ACC112 (cell line): ENCODE data around the gene ANXA6.

Experiments
- H2AFZ ChIP-seq: fragments of 200-600 bp; sonication (generic); one replicate; pipeline ENCODE4 v1.6.0; 2017; ENCODE audit warnings: antibody characterized with exemption, low read length; ENCODE audit not compliant: unreplicated experiment
- H3K27ac ChIP-seq: fragments of 200-600 bp; sonication (generic); 2 replicates; pipeline ENCODE4 v1.5.1; 2014; ENCODE audit warnings: low read depth, mild to moderate bottlenecking, antibody characterized with exemption, low read length, moderate library complexity
- H3K27me3 ChIP-seq: fragments of 200-600 bp; sonication (generic); 2 replicates; pipeline ENCODE4 v1.6.1; 2014; ENCODE audit warnings: mild to moderate bottlenecking, antibody characterized with exemption, low read length, moderate library complexity, mixed read lengths; ENCODE audit not compliant: insufficient read depth
- H3K36me3 ChIP-seq: fragments of 200-600 bp; sonication (generic); 2 replicates; pipeline ENCODE4 v1.6.1; 2016; ENCODE audit warnings: mild to moderate bottlenecking, antibody characterized with exemption, low read length, moderate library complexity, mixed read lengths; ENCODE audit not compliant: insufficient read depth
- H3K4me1 ChIP-seq: fragments of 200-600 bp; sonication (generic); one replicate; pipeline ENCODE4 v1.6.1; 2016; ENCODE audit warnings: low read length, mixed read lengths; ENCODE audit not compliant: insufficient read depth, unreplicated experiment, control insufficient read depth
- H3K4me3 ChIP-seq: fragments of 200-600 bp; sonication (generic); 2 replicates; pipeline ENCODE4 v1.5.1; 2014; ENCODE audit warnings: mild to moderate bottlenecking, low read depth, low read length
- H3K79me2 ChIP-seq: fragments of 200-600 bp; sonication (generic); one replicate; pipeline ENCODE4 v1.6.0; 2016; ENCODE audit warnings: low read length; ENCODE audit not compliant: control insufficient read depth, unreplicated experiment, insufficient read depth

The ANXA6 gene

GRCh38 chr5:151073280-151073679 is 84.3 kb downstream of the ANXA6 start:
- Histone ChIP-seq H2AFZ (no peak overlapping the region), H3K27me3 (no peaks in the 10 kb centered on the region), H3K27ac (peak overlapping the region; percentile 76), H3K4me1 (peaks cover 57% of the 10 kb centered on the region), H3K4me3 (no peak overlapping the region), H3K36me3 (peaks cover 16% of the 10 kb centered on the region), H3K79me2 (peaks cover 94% of the 10 kb centered on the region)

DNA sequence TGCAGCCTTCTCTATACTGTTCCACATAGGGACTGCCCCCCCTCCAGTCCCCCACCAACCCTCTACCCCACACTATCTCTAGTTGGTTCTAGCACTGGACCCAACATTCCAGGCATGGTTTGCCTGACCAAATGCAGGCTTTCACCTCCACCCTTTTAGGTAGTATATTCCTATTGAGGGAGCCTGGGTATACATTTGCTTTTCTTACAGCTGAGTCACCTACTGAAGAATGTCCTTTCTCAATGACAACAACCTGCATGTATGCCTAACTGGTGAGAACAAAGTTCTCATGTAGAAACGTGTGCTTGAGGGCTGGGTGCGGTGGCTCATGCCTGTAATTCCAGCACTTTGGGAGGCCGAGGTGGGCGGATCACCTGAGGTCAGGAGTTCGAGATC is 85.0 kb downstream of the ANXA6 start:
- peaks cover 94% of the 10 kb centered on the region for H3K79me2 ChIP-seq

GRCh38 chr5:151071848-151072629 is 85.5 kb downstream of the ANXA6 start:
- Histone ChIP-seq H3K27me3 (no peaks in the 10 kb centered on the region), H3K79me2 (peaks cover 94% of the 10 kb centered on the region), H3K4me3 (no peak overlapping the region), H3K36me3 (peaks cover 5% of the 10 kb centered on the region), H3K4me1 (peaks cover 49% of the 10 kb centered on the region), H3K27ac (peak overlapping the region; percentile 76), H2AFZ (no peak overlapping the region)

More for the DNA sequence above, 85.0 kb downstream of the ANXA6 start:
- no peak overlapping the region for H2AFZ ChIP-seq
- H3K4me1 ChIP-seq, result peaks cover 52% of the 10 kb centered on the region
- no peak overlapping the region for H3K4me3 ChIP-seq
- no peaks in the 10 kb centered on the region for H3K27me3 ChIP-seq
- peaks cover 11% of the 10 kb centered on the region for H3K36me3 ChIP-seq
- peak overlapping the region; percentile 76 for H3K27ac ChIP-seq

DNA sequence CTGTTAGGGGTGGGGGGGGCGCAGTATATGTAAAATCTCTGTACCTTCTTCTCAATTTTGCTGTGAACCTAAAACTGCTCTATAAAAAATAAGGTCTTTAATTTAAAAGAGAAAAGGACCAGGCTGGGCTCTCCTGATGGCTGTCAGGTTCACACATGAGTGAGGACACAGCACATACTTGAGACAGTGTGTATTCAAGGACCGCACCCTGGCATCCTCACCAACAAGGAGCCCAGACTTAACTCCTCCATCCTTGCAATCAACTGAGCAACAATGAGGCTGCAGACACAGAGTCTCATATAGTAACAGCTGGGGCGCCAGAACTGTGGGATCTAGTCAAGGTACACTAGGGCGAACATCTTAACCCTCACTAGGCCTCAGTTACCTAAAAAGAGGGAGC is 86.6 kb downstream of the ANXA6 start:
- Histone ChIP-seq H3K79me2 (peaks cover 94% of the 10 kb centered on the region), H3K4me1 (peaks cover 41% of the 10 kb centered on the region)

DNA sequence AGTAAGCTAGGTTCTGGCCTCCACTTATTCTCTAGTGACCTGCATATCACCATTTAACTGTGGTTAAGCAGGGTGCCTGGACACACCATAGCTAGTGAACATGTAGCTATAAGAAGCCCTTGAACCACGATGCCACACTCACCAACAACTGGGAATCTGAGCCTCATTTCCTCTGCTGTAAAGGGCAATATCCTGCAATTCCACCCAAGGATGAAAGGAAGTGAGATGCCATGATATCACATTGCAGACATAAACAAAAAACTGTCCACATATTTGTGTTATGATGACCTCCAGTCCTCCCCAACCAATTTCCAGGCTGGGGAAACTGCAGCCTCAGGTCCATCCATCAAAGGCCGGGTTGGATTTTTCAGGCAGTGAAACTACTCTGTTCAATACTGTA is 87.1 kb downstream of the ANXA6 start:
- peaks cover 5% of the 10 kb centered on the region for H3K36me3 ChIP-seq
- no peaks in the 10 kb centered on the region for H3K27me3 ChIP-seq
- no peak overlapping the region for H3K4me3 ChIP-seq
- peaks cover 35% of the 10 kb centered on the region for H3K4me1 ChIP-seq
- no peak overlapping the region for H2AFZ ChIP-seq
- no peak overlapping the region for H3K27ac ChIP-seq
- H3K79me2 ChIP-seq, result peaks cover 94% of the 10 kb centered on the region

More for the DNA sequence above, 86.6 kb downstream of the ANXA6 start:
- Histone ChIP-seq H3K4me3 (no peak overlapping the region), H2AFZ (no peak overlapping the region), H3K27me3 (no peaks in the 10 kb centered on the region), H3K27ac (no peak overlapping the region), H3K36me3 (peaks cover 5% of the 10 kb centered on the region)

DNA sequence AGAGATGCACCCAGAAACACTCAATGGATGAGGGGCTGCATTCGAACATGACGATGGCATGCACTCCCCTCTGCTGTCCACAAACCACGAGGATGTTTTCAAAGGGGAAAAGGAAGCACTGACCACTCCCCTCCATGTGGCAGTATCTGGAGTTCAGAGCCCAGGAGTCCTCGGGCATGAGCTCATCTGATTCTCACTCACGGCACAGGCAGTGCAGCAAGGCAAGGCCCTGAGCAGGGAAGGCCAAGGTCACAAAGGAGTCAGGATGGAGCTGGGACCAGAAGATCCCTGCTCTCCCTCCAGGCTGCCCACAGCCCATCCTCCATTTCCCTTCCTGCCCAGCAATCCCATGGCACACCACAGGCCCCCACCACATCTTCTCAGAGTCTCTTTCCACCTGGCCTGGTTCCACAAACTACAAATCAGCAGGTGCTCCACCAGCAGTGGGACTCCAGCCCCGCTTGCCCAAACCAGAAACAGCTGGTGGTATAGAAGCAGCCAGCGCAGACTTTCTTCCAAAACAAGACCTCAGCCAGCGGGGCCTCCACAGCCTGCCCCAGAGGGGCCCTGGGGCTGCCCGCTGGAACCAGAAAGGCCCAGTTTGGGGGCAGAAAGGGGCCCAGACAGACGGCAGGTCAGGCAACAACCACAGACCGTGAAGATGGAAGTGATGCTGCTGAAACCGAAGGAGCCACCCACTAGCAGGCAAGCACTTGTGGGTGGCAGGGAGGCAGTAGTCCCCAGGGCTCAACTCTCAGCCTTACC is 89.0 kb downstream of the ANXA6 start:
- H3K27me3 ChIP-seq, result no peaks in the 10 kb centered on the region
- no peak overlapping the region for H3K27ac ChIP-seq
- H3K36me3 ChIP-seq, result peaks cover 5% of the 10 kb centered on the region
- peaks cover 92% of the 10 kb centered on the region for H3K79me2 ChIP-seq
- peaks cover 41% of the 10 kb centered on the region for H3K4me1 ChIP-seq
- no peak overlapping the region for H2AFZ ChIP-seq
- no peak overlapping the region for H3K4me3 ChIP-seq

GRCh38 chr5:151067632-151068432 is 89.7 kb downstream of the ANXA6 start:
- Histone ChIP-seq H3K79me2 (peaks cover 85% of the 10 kb centered on the region), H3K4me1 (peaks cover 41% of the 10 kb centered on the region), H2AFZ (no peak overlapping the region), H3K27ac (no peak overlapping the region), H3K27me3 (no peaks in the 10 kb centered on the region), H3K36me3 (peaks cover 1% of the 10 kb centered on the region; the same call in 1 of the 2 replicates), H3K4me3 (no peak overlapping the region)

DNA sequence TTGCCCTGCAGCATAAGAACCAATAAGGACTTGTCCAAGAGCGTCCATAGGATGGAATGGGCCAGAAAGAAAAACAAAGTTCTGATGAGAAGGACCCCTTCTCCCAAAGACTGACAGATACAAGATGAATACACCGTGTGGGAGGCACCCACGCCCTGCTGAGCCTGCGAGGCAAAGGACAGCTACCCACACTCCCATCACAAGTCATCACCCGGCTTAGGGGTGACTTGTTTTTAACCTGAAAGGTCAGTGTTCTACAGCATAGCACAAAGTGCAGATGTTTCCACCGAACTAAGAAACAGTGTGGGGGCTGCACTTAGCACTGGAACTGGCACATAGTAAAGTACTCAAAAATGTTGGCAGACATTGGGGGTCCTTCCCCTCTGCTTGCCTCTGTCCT is 90.7 kb downstream of the ANXA6 start:
- Histone ChIP-seq H3K36me3 (peaks cover 10% of the 10 kb centered on the region; the same call in 1 of the 2 replicates), H3K4me3 (no peak overlapping the region), H3K4me1 (peaks cover 36% of the 10 kb centered on the region), H3K27ac (no peak overlapping the region), H3K27me3 (no peaks in the 10 kb centered on the region), H2AFZ (no peak overlapping the region), H3K79me2 (peaks cover 80% of the 10 kb centered on the region)

DNA sequence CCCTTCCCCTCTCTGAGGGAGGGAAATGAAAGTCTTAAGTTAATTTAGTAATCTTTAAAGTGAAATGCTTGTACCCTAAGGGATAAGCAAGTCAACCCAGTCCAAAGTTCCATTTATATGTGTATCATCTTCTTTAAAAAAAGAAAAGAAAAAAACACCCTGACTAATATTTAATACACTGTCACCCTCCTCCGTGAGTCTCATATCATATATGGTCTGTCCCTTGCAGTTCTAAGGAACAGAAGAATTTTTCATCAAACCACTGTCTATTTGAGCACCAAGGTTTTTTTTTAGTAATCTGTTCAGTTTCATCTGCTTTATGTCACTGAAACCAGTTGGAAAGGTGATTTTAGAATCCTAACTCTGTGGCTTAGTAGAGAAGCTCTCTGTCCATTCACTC is 92.0 kb downstream of the ANXA6 start:
- Histone ChIP-seq H3K27ac (no peak overlapping the region), H3K4me1 (peaks cover 32% of the 10 kb centered on the region), H3K27me3 (no peaks in the 10 kb centered on the region), H3K36me3 (peaks cover 15% of the 10 kb centered on the region; the same call in 1 of the 2 replicates), H2AFZ (no peak overlapping the region), H3K79me2 (peaks cover 68% of the 10 kb centered on the region), H3K4me3 (no peak overlapping the region)

DNA sequence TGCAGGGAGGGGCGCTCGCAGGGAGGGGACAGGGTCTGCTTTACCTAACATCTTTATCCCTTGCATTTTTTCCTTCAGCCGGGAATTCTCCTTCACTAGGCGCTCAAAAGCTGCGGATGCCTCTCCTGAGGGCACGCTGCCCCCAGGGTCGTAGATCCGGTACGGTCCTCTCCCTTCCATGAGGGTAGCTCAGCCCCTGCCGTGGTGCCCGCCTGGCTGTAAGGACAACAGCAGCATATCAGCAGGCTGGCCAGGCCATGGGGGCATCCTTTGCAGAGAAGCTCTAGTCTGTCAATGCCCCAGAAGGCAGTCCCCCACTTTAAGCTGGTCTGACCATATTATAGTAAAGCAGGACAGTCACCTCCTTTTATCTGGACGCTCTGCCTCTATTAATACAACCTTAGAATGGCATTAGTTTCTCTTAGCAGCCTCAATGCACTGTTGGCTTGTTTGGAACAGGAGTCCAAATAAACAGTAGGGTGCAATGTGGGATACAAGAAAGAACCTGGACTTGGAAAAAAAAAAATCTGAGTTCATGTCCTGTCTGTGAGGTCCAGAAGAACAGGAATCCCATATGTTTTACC is 92.6 kb downstream of the ANXA6 start:
- no peak overlapping the region for H2AFZ ChIP-seq
- peaks cover 15% of the 10 kb centered on the region; the same call in 1 of the 2 replicates for H3K36me3 ChIP-seq
- H3K79me2 ChIP-seq, result peaks cover 63% of the 10 kb centered on the region
- no peak overlapping the region for H3K4me3 ChIP-seq
- peaks cover 33% of the 10 kb centered on the region for H3K4me1 ChIP-seq
- H3K27ac ChIP-seq, result no peak overlapping the region
- H3K27me3 ChIP-seq, result no peaks in the 10 kb centered on the region
